Activated CD4-positive, alpha-beta T cell treated with anti-CD3 and anti-CD28 coated beads, Interleukin-2, amount 10 ng/mL, durations not matched to agents 7 days and 5 days (primary cell): Measurements from ENCODE around the gene CFAP107. TPM values are rescaled to one million over a fixed set of nuclear protein-coding genes. Genes with fewer than 3 reads are reported as not detected.
"Not testable (repeated sequence)": the region's sequence is repeated elsewhere in the genome, so short reads cannot be mapped to it uniquely, and the experiment has no call there.

Source experiments
- CTCF ChIA-PET: fragments of 350-600 bp; sonication (Branson Sonifier 250); formaldehyde crosslinking; loops from one replicate; lab custom pipeline; 2021; ENCODE audit warnings: antibody characterized with exemption; lab: Charles Lee
- POLR2A ChIA-PET: fragments of 350-600 bp; sonication (Branson Sonifier 250); formaldehyde crosslinking; loops from one replicate; lab custom pipeline; 2021; ENCODE audit warnings: antibody characterized with exemption; lab: Charles Lee
- DNase-seq: peaks from one replicate; pipeline ENCODE4 v3.0.0-alpha.2; 2020
- H3K27ac Mint-ChIP-seq: one replicate; pipeline ENCODE4 v1.8.0; 2021; ENCODE audit warnings: mild to moderate bottlenecking, moderate library complexity, mixed read lengths
- H3K27me3 Mint-ChIP-seq: one replicate; pipeline ENCODE4 v1.8.0; 2021; ENCODE audit warnings: mixed read lengths
- H3K36me3 Mint-ChIP-seq: one replicate; pipeline ENCODE4 v1.8.0; 2021; ENCODE audit warnings: low read depth, mixed read lengths
- H3K4me1 Mint-ChIP-seq: one replicate; pipeline ENCODE4 v1.8.0; 2021; ENCODE audit warnings: mixed read lengths
- H3K4me3 Mint-ChIP-seq: one replicate; pipeline ENCODE4 v1.8.0; 2021; ENCODE audit warnings: mild to moderate bottlenecking, moderate library complexity, mixed read lengths
- H3K9me3 Mint-ChIP-seq: one replicate; pipeline ENCODE4 v1.8.0; 2021; ENCODE audit warnings: mixed read lengths
- total RNA-seq, 2 experiments: library from RNA; stranded (reverse); gene quantifications; one replicate each; pipeline ENCODE4 v1.2.3, GENCODE V29; 2021

The CFAP107 gene, protein sequence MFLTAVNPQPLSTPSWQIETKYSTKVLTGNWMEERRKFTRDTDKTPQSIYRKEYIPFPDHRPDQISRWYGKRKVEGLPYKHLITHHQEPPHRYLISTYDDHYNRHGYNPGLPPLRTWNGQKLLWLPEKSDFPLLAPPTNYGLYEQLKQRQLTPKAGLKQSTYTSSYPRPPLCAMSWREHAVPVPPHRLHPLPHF
- not detected for total RNA-seq

DNA sequence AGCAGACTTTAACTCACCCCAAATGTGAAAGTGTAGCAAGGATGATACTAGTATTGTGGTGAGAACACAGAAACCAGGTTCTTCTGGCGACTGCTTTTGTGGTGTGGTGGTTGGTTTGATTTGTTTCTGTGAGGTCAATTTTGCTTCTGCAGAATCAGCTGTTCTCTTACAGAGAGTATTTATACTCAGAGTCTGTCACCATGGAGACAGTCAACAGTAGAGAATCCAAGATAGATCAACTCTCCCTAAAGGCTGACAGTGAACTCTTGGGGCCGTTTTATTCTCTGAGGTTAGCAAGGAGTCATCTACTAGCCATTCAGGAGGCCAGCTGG lies at the start of gene CFAP107:
CFAP107 (plus strand) TSS at position 209 of the 332 bp plus-strand sequence. CDS start 231 bp downstream, outside the sequence.
- H3K9me3 Mint-ChIP-seq, result peaks cover 20% of the 10 kb centered on the region
- H3K4me1 Mint-ChIP-seq, result peaks cover 11% of the 10 kb centered on the region
- DNase-seq, result peak; percentile 6
- CTCF ChIA-PET, result no interaction called here
- H3K36me3 Mint-ChIP-seq, result no peaks in the 10 kb centered on the region
- no peak within 1 kb of the TSS for H3K27ac Mint-ChIP-seq
- H3K27me3 Mint-ChIP-seq, result peaks cover 25% of the 10 kb centered on the region
- H3K4me3 Mint-ChIP-seq, result no peak within 1 kb of the TSS
- POLR2A ChIA-PET, result no interaction called here

DNA sequence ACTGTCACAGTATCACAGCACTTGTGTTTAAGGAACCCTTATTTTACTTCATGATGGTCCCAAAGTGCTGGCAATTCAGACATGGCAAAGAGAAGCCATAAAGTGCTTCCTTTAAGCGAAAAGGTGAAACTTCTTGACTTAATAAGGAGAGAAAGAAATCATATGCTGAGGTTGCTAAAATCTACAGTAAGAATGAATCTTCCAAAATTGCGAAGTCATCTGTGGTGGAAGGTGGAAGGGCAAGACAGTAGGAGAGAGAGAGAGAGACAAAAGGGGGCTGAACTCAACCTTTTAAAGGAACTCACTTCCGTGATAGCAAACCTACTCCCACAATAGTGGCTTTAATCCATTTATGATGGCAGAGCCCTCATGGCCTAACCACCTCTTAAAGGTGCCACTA lies 49.3 kb upstream of the CFAP107 start:
- H3K9me3 Mint-ChIP-seq, result no peaks in the 10 kb centered on the region
- H3K36me3 Mint-ChIP-seq, result no peaks in the 10 kb centered on the region
- H3K27me3 Mint-ChIP-seq, result peaks cover 20% of the 10 kb centered on the region
- no peak overlapping the region for H3K4me3 Mint-ChIP-seq
- ChIA-PET CTCF (no interaction called here), POLR2A (no interaction called here)
- no peak overlapping the region for H3K27ac Mint-ChIP-seq
- DNase-seq, result no peak
- H3K4me1 Mint-ChIP-seq, result no peaks in the 10 kb centered on the region

DNA sequence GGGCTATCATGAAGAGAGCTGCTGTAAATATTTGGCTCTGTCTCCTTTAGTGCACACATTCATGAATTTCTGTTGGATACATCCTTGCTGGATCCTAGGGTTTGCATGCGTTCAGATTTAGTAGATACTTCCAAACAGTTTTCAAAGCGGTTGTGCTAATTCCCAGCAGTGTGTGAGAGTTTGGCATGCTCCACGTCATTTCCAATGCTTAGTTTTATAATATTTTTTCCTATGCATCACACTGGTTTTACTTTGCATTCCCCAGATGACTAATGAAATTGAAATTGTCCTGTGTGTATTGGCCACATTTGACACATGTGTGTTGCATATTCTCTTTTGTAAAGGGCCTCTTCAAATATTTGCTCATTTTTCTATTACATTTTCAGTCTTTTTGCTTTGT lies 48.6 kb upstream of the CFAP107 start:
- no peaks in the 10 kb centered on the region for H3K36me3 Mint-ChIP-seq
- no peak overlapping the region for H3K4me3 Mint-ChIP-seq
- H3K27ac Mint-ChIP-seq, result no peak overlapping the region
- H3K4me1 Mint-ChIP-seq, result no peaks in the 10 kb centered on the region
- H3K9me3 Mint-ChIP-seq, result no peaks in the 10 kb centered on the region
- no peak for DNase-seq
- CTCF ChIA-PET, result no interaction called here
- POLR2A ChIA-PET, result no interaction called here
- H3K27me3 Mint-ChIP-seq, result peaks cover 20% of the 10 kb centered on the region

DNA sequence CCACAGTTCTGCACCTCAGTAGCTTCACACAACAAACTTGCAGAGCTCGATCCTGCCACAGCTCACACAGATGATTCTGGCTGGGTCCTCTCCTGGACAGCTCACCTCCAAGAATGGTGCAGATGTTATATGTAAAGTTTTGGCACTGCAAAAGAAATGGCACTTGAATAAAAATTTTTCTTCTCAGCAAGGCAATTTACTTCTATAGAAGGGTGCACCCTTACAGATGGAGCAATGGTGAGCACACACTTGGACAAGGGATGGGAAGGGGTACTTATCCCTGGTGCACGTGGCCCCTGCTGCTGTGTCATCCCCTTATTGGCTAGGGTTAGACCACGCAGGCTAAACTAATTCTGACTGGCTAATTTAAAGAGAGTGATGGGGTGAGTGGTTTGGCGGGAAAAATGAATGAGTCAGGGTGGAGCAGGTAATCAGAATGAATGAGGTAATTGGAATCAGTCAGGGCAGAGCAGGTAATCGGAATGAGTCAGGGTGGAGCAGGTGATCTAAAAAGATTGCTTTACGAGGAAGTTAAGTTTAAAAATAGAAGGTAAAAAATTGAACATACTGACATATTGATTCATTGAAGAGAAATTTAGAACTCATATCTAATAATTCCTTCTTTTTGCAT lies 42.1 kb upstream of the CFAP107 start:
- Mint-ChIP-seq H3K4me1 (no peaks in the 10 kb centered on the region), H3K36me3 (no peaks in the 10 kb centered on the region), H3K27me3 (peaks cover 15% of the 10 kb centered on the region), H3K27ac (no peak overlapping the region), H3K4me3 (no peak overlapping the region), H3K9me3 (peaks cover 15% of the 10 kb centered on the region)
- POLR2A ChIA-PET, result no interaction called here
- DNase-seq, result no peak
- CTCF ChIA-PET, result no interaction called here

DNA sequence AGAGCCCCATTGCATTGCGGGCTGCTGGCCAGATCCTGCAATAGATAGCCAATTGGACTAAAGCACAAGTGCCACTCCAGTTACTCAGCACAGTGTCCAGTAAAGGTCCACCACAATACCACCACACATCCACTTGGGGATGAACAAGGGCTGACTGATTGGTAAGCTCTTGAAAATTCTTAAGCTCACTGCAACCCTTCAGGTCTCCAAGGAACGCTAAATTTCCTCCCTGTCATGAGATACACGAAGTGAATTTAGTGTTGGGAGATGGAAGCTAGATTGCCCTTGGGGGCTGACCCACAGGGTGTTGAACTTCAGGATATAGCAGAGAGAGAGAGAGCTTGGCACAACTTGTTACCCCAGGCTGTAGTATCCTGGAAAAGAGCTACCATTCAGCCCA lies 39.9 kb upstream of the CFAP107 start:
- no peaks in the 10 kb centered on the region for H3K36me3 Mint-ChIP-seq
- POLR2A ChIA-PET, result no interaction called here
- CTCF ChIA-PET, result no interaction called here

DNA sequence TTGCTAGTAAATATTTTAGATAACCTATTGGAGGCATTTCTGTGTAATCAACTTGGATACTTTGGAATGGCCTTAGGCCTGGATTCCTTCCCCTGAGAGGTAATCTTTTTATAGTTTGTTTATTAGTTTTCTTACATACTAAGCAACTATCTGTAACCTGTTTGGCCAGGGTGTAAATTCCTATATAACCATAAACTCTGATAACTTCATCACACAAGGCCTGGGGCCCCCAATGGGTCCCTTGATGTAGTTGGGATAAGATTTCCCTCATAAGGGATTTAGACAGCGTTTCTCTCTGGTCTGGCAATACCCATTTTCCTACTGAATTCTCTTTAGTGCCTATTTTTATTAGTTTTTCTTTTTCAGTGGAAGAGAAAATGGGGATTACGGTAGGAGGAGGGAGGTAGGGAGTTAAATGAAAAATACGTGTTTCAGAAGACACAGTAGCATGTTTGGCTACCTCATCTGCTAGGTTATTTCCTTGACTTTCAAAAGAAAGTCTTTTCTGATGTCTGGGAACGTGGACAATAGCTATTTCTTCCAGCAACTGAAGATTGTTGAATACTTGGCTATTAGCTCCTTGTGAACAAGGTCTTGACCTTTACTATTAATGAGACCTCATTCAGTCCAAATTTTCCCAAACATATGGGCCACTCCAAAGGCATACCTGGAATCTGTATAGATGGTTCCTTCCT lies 37.5 kb upstream of the CFAP107 start:
- Mint-ChIP-seq H3K27ac (no peak overlapping the region), H3K36me3 (no peaks in the 10 kb centered on the region), H3K9me3 (peaks cover 9% of the 10 kb centered on the region), H3K4me1 (no peaks in the 10 kb centered on the region), H3K27me3 (peaks cover 18% of the 10 kb centered on the region), H3K4me3 (no peak overlapping the region)
- POLR2A ChIA-PET, result interaction anchor here (0.6 kb wide), 1 partner anchor 425 kb away, joined by 3 read pairs; no protein-coding TSS in a partner anchor
- DNase-seq, result no peak
- CTCF ChIA-PET, result no interaction called here

More for the DNA sequence above, 39.9 kb upstream of the CFAP107 start:
- peaks cover 13% of the 10 kb centered on the region for H3K27me3 Mint-ChIP-seq
- H3K4me1 Mint-ChIP-seq, result no peaks in the 10 kb centered on the region
- no peak overlapping the region for H3K27ac Mint-ChIP-seq
- no peak overlapping the region for H3K4me3 Mint-ChIP-seq
- no peak for DNase-seq
- H3K9me3 Mint-ChIP-seq, result peaks cover 15% of the 10 kb centered on the region

DNA sequence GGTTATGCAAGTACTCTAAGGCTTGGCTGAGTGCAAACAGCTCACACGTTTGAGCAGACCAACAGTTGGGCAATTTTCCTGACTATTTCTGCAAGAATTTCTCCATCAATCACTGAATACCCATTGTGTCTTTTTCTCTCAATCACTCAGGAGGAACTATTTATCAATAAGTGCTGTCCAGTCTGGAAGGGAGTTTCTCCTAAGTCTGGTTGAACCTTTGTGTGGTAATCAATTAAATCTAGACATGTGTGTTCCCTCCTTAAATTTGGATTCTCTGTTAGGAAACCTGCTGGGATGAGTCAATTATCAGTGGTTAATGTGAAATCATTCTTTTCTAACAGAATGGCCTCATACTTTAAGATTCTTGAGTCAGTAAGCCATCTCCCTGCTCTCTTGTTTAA lies 36.9 kb upstream of the CFAP107 start:
- H3K36me3 Mint-ChIP-seq, result no peaks in the 10 kb centered on the region
- no peak for DNase-seq
- peaks cover 18% of the 10 kb centered on the region for H3K27me3 Mint-ChIP-seq
- H3K9me3 Mint-ChIP-seq, result peaks cover 4% of the 10 kb centered on the region
- H3K27ac Mint-ChIP-seq, result no peak overlapping the region
- H3K4me1 Mint-ChIP-seq, result no peaks in the 10 kb centered on the region
- no peak overlapping the region for H3K4me3 Mint-ChIP-seq
- POLR2A ChIA-PET, result interaction anchor here (0.6 kb wide), 1 partner anchor 425 kb away, joined by 3 read pairs; no protein-coding TSS in a partner anchor
- CTCF ChIA-PET, result no interaction called here

DNA sequence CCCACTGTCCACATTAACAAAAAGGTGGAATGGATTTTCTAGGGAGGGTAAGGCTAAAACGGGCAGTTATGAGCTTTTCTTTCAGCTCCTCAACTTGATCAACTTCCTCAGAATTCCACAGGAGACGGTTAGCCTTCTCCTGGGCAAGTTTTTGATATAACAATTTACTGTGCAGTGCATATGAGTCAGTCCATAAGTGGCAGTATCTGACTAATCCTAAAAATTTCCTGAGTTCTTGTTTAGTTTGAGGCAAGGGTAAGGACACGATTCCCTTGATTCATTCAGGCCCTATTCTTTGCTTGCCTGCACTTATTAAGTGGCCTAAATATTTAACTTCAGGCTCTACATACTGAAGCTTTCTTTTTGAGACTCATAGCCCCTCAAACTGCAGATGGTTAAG lies 36.3 kb upstream of the CFAP107 start:
- Mint-ChIP-seq H3K4me3 (no peak overlapping the region), H3K27me3 (peaks cover 18% of the 10 kb centered on the region), H3K36me3 (no peaks in the 10 kb centered on the region), H3K4me1 (no peaks in the 10 kb centered on the region), H3K27ac (no peak overlapping the region), H3K9me3 (peaks cover 4% of the 10 kb centered on the region)
- no peak for DNase-seq
- ChIA-PET POLR2A (no interaction called here), CTCF (no interaction called here)

DNA sequence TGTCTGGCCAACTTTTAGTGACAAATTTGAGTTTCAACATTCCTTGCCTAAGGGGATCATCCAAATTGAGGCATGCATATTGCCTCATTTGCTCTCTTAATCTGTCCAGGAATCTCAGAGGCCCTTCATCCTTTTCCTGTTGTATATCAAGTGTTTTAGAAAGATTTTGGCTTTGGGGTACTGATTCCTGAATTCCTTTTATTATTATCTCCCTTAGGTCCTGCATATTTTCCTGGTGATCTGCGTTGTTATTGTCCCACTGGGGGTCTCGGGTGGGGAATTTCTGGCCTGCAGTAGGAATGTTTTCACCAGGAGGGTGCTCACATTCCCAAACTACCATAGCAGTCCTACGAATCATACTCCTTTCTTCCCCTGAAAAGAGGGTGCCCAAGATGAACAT lies 34.5 kb upstream of the CFAP107 start:
- CTCF ChIA-PET, result no interaction called here
- POLR2A ChIA-PET, result no interaction called here
- no peaks in the 10 kb centered on the region for H3K36me3 Mint-ChIP-seq
- no peaks in the 10 kb centered on the region for H3K4me1 Mint-ChIP-seq
- no peak overlapping the region for H3K4me3 Mint-ChIP-seq
- DNase-seq, result no peak
- no peak overlapping the region for H3K27ac Mint-ChIP-seq
- no peaks in the 10 kb centered on the region for H3K9me3 Mint-ChIP-seq
- H3K27me3 Mint-ChIP-seq, result peaks cover 19% of the 10 kb centered on the region

DNA sequence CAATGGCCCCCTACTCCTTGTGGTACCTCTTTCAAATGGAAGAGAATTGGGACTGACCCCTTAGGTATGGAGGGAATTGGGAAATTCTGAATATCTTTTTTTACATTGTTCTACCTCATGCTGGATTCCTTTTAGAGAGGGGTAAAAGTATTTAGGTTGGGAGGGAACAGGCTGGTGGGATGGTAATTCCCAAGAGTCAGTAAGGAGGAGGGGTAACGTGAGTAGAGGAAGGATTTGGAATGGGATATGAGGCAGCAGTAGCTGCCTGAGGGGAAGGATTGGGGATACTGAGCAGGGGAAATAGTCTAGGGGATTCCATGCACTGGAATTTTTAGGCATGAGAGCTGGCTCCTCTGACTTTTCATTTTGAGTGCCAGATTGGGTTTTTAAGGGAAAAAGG lies 33.9 kb upstream of the CFAP107 start:
- Mint-ChIP-seq H3K36me3 (no peaks in the 10 kb centered on the region), H3K4me3 (no peak overlapping the region), H3K4me1 (no peaks in the 10 kb centered on the region), H3K27ac (no peak overlapping the region), H3K9me3 (no peaks in the 10 kb centered on the region), H3K27me3 (peaks cover 20% of the 10 kb centered on the region)
- ChIA-PET POLR2A (no interaction called here), CTCF (no interaction called here)
- DNase-seq, result no peak

DNA sequence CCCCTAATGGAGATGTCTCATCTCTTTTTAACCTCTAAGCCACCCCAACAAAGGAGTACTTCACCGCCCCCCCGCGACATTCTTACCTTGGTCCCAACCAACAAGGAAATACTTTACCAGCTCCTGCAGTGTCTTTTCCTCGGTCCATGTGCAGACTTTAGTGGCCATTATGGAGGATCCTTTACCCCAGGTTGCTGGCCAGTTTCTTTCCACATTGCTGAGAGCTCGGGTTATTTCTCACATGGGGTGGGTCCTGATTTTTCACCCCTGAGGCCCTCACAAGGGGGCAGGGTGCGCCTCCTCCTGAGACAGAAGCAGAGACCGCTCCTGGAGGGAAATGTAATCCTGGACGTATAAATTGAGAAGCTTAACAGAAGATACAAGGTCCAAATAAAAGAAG lies 33.1 kb upstream of the CFAP107 start:
- Mint-ChIP-seq H3K27me3 (peaks cover 18% of the 10 kb centered on the region), H3K27ac (no peak overlapping the region), H3K9me3 (no peaks in the 10 kb centered on the region), H3K4me1 (no peaks in the 10 kb centered on the region), H3K36me3 (no peaks in the 10 kb centered on the region), H3K4me3 (no peak overlapping the region)
- CTCF ChIA-PET, result no interaction called here
- no peak for DNase-seq
- POLR2A ChIA-PET, result no interaction called here

DNA sequence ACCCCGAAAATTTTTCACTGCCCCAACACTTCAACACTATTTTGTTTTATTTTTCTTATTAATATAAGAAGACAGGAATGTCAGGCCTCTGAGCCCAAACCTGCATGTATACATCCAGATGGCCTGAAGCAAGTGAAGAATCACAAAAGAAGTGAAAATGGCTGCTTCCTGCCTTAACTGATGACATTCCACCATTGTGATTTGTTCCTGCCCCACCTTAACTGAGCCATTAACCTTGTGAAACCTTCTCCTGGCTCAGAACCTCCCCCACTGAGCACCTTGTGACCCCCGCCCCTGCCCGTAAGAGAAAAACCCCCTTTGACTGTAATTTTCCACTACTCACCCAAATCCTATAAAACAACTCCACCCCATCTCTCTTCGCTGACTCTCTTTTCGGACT lies 32.3 kb upstream of the CFAP107 start:
- H3K9me3 Mint-ChIP-seq, H3K36me3 Mint-ChIP-seq, DNase-seq, H3K27ac Mint-ChIP-seq, H3K4me3 Mint-ChIP-seq, POLR2A ChIA-PET, H3K4me1 Mint-ChIP-seq, CTCF ChIA-PET: not testable (repeated sequence)
- H3K27me3 Mint-ChIP-seq, result peaks cover 18% of the 10 kb centered on the region

DNA sequence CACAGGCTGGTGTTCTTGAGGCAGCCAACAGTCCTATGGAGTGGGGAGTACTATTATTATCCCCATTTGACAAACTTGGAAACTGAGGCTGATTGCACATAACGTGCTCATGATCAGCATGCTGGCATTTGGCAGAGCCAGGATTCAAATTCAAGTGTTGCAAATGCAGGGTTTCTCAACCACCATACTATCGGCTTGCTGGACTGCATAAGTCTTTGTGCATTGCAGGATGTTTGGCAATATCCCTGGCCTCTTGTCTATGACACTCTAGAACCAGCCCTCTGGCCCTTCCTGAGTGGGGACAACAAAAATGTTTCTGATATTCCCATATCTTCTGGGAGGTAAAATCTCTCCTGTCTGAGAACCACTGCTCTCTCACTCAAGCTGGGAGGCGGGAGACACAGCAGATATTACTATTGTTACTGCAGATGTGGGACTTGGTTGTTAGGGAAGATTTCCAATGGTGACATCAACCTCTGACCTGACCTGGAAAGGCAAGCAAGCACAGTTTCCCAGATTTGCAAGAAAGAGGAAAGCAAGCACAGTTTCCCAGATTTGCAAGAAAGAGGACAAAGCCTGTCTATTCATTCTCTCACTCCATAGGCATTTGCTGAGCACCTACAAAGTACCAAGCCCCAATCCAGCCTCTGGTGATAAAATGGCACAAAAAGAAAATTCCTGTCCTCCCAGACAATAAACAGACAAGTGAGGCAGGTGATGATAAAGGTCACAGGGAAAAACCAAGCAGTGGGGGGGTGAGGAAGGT lies 31.1 kb upstream of the CFAP107 start:
- H3K36me3 Mint-ChIP-seq, result no peaks in the 10 kb centered on the region
- DNase-seq, result no peak
- ChIA-PET POLR2A (no interaction called here), CTCF (no interaction called here)
- no peaks in the 10 kb centered on the region for H3K9me3 Mint-ChIP-seq
- no peak overlapping the region for H3K27ac Mint-ChIP-seq
- H3K4me3 Mint-ChIP-seq, result no peak overlapping the region
- peaks cover 18% of the 10 kb centered on the region for H3K27me3 Mint-ChIP-seq
- H3K4me1 Mint-ChIP-seq, result no peaks in the 10 kb centered on the region
